Bronchial epithelial cell (primary cell): ENCODE measurements around the gene ATP1A2. TPM values are rescaled to one million over a fixed set of nuclear protein-coding genes. Genes with fewer than 3 reads are reported as not detected.
"Not testable (repeated sequence)": the region's sequence is repeated elsewhere in the genome, so short reads cannot be mapped to it uniquely, and the experiment has no call there.

ENCODE experiments used
- DNase-seq: peaks from one replicate; pipeline ENCODE4 v3.0.0-alpha.2; 2010; ENCODE audit warnings: low read depth
- FAIRE-seq: peaks from 2 replicates; lab custom pipeline; 2011; peaks lifted over from hg19 to GRCh38; lab: Jason Lieb, UNC
- H3K27me3 ChIP-seq: 2 replicates; pipeline ENCODE4 v1.5.1; 2011; ENCODE audit warnings: low read length; ENCODE audit not compliant: control insufficient read depth, insufficient read depth
- H3K36me3 ChIP-seq: 2 replicates; pipeline ENCODE4 v1.5.1; 2011; ENCODE audit warnings: low read length; ENCODE audit not compliant: control insufficient read depth, insufficient read depth
- H3K4me3 ChIP-seq: 2 replicates; pipeline ENCODE4 v1.5.1; 2011; ENCODE audit warnings: mild to moderate bottlenecking, low read depth, low read length, control low read depth
- total RNA-seq: library from RNA; depleted of rRNA; stranded (reverse); fragments of >200 nt; gene quantifications from 2 replicates; pipeline ENCODE4 v1.2.1, GENCODE V29; 2014
- TF ChIP-seq, protein P1 (sequence below): IDR thresholded peaks from 2 replicates; pipeline ENCODE4 v1.5.1; 2011; ENCODE audit warnings: mild to moderate bottlenecking, moderate library complexity, low read length, control low read depth, inconsistent platforms; ENCODE audit not compliant: insufficient read depth, severe bottlenecking

ATP1A2 gene
- total RNA-seq, 1 donor from 2014 or later: not detected

DNA sequence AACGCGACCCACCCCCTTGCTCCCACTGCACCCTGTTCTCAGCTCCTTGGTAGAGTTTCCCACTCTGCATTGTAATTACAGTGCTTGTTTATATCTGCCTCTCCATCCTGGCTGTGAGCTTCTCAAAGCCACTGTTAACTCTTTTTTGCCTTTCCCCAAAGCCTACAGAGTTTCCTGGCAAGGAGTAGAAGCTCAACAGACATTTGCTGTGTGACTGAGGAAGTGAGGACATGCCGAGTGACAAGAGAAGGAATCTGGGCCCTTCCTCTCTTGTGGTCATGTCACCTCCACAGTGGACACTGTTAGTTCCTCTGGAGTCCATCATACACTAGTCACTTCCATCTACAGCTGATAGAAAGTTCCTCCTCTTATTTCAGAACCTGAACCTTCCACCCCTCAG lies 11.1 kb upstream of the ATP1A2 start:
- H3K36me3 ChIP-seq: no peaks in the 10 kb centered on the region

DNA sequence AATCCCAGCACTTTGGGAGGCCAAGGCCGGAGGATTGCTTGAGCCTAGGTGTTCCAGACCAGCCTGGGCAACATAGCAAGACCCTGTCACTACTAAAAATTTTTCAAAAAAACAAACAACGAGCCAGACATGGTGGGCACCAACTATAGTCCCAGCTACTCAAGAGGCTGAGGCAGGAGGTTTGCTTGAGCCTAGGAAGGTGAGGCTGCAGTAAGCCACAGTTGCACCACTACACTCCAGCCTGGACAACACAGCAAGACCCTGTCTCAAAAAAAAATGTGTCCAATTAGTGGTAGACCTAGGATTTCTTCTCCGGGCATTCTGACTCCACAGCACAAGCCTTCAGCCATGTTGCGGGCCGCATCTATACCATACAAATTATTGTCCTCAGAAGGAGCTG lies 10.4 kb upstream of the ATP1A2 start:
- Histone ChIP-seq H3K36me3 (no peaks in the 10 kb centered on the region), H3K27me3 (no peaks in the 10 kb centered on the region), H3K4me3 (no peak overlapping the region)
- DNase-seq (no peak), FAIRE-seq (no peak)
- TF ChIP-seq, protein P1, sequence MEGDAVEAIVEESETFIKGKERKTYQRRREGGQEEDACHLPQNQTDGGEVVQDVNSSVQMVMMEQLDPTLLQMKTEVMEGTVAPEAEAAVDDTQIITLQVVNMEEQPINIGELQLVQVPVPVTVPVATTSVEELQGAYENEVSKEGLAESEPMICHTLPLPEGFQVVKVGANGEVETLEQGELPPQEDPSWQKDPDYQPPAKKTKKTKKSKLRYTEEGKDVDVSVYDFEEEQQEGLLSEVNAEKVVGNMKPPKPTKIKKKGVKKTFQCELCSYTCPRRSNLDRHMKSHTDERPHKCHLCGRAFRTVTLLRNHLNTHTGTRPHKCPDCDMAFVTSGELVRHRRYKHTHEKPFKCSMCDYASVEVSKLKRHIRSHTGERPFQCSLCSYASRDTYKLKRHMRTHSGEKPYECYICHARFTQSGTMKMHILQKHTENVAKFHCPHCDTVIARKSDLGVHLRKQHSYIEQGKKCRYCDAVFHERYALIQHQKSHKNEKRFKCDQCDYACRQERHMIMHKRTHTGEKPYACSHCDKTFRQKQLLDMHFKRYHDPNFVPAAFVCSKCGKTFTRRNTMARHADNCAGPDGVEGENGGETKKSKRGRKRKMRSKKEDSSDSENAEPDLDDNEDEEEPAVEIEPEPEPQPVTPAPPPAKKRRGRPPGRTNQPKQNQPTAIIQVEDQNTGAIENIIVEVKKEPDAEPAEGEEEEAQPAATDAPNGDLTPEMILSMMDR: no peak

More for the DNA sequence above, 11.1 kb upstream of the ATP1A2 start:
- H3K4me3 ChIP-seq: no peak overlapping the region
- no peaks in the 10 kb centered on the region for H3K27me3 ChIP-seq
- TF ChIP-seq, protein P1: no peak
- DNase-seq: no peak
- FAIRE-seq: no peak

DNA sequence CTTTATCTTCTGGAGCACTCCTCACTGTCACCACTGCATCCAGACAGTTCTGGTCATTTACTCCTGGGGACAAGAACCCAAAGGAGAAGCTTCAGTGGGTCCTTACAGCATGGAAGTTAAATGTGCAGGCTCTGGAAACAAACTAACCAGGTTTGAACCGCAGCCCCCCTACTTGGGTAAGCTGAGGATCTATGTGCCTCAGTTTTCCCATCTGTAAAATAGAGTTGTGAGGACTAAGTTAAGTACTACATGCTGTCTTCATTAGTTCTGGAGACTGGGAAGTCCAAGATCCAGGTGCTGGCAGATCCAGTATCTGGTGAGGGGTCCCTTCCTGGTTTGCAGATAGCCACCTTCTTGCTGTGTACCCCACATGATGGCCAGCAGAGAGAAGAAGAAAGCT lies 8.0 kb upstream of the ATP1A2 start:
- TF ChIP-seq, protein P1: no peak
- DNase-seq (no peak), FAIRE-seq (no peak)
- Histone ChIP-seq H3K4me3 (no peak overlapping the region), H3K36me3 (no peaks in the 10 kb centered on the region), H3K27me3 (no peaks in the 10 kb centered on the region)

DNA sequence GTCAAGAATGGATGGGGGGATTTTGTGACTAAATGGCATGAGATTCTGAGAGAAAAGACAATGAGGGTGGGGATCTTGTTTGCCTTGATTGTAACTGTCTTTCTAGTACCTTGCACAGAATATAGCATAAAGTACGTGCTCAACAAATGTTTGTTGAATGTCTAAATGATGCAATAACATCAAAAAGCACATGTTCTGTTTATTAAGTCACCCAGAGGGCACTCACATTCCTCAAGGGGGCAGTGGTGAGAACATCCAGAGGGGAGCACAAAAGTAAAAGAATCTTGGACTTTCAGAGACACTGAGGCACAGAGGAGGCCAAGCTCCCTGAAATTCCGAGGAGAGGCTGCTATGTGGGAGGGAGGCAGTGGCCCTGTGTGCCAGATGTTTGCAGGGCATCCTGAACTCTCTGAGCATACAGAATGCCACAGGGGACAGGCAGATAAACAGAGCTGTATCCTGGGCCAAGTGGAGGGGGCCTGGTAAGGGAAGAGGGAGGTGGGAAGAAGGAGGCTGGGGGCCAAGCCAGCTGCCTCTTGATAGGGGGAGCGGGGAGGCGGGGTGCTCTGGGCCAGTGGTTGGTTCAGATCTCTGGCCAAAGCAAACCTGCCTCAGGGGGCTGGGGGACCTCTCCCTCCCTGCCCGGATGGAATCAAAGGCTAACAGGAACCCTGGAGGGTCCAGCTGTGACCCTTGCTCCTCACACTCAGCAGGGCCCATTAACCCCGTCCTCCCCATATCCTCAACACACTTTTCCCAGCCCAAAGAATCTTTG lies 6.5 kb upstream of the ATP1A2 start:
- DNase-seq (peak; percentile 57), FAIRE-seq (no peak)

DNA sequence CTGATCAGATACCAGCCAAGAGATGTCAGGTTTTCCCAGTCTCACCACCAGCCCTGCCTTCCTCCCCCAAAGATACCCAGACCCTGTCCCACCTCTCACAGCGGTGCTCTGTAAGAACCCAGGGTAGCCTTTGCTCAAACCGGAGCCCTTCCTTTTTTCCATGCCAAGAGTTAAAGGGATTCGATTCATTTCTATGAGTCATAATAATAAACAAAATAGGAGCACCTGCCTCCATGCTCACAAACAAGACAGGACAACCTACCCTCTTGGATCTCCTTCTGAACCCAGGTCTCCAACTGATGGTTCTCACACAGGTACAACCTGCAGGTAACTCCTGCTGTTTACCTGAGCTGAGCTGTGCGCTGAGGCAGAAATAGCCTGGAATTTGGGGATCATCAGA lies 5.9 kb upstream of the ATP1A2 start:
- H3K4me3 ChIP-seq: no peak overlapping the region
- TF ChIP-seq, protein P1: no peak
- FAIRE-seq (no peak), DNase-seq (peak; percentile 46)
- no peaks in the 10 kb centered on the region for H3K27me3 ChIP-seq
- H3K36me3 ChIP-seq: no peaks in the 10 kb centered on the region

More for the DNA sequence above, 6.5 kb upstream of the ATP1A2 start:
- no peak overlapping the region for H3K4me3 ChIP-seq
- H3K27me3 ChIP-seq: no peaks in the 10 kb centered on the region
- no peaks in the 10 kb centered on the region for H3K36me3 ChIP-seq
- TF ChIP-seq, protein P1: peak; percentile 37

DNA sequence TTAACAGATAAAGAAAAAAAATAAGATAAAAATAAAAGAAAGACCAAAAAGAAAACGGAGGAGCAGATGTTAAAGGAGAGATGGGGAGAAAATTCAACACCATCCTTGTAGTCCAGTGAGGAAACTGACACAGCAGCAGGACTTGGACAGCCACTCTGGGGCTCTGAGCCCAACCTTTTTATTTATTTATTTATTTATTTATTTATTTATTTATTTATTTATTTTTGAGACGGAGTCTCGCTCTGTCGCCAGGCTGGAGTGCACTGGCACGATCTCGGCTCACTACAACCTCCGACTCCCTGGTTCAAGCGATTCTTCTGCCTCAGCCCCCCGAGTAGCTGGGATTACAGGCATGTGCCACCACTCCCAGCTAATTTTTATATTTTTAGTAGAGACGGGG lies 4.1 kb upstream of the ATP1A2 start:
- not testable (repeated sequence) for DNase-seq, H3K27me3 ChIP-seq, FAIRE-seq

More for the DNA sequence above, 4.1 kb upstream of the ATP1A2 start:
- not testable (repeated sequence) for H3K4me3 ChIP-seq, H3K36me3 ChIP-seq
